ENCODE measurements around the gene NUF2. TPM values are rescaled to one million over a fixed set of nuclear protein-coding genes. Genes with fewer than 3 reads are reported as not detected.

Gene NUF2
- polyA plus RNA-seq, 3 donors = 0.12 to 0.37 TPM; not detected in 1

- H3K4me1 ChIP-seq (ENCODE audit: control insufficient read depth in 1 of 2, insufficient read depth in 2 of 2, low read length in 2 of 2) = no peaks in the 10 kb centered on the region
- H3K4me1 Mint-ChIP-seq = no peaks in the 10 kb centered on the region
- H3K9me3 ChIP-seq (replicated peaks in 1 of 2; ENCODE audit: control insufficient read depth in 1 of 2, insufficient read depth in 1 of 2, low read length in 2 of 2) = no peaks in the 10 kb centered on the region
- H3K4me3 ChIP-seq (replicated peaks in 1 of 3; ENCODE audit: low read depth in 2 of 3, low read length in 3 of 3) = no peak overlapping the region
- no peak overlapping the region for H3K9ac ChIP-seq (ENCODE audit: insufficient read depth, low read length, poor library complexity, severe bottlenecking)
- no peak overlapping the region for H3K27ac ChIP-seq (ENCODE audit: low read depth in 1 of 2, low read length in 2 of 2)
- no peak overlapping the region for H3K4me3 Mint-ChIP-seq
- H3K36me3 ChIP-seq (replicated peaks in 1 of 2; ENCODE audit: control insufficient read depth in 1 of 2, insufficient read depth in 2 of 2, low read length in 2 of 2) = peaks cover 0 to 11% of the 10 kb centered on the region in 2 donors
- H3K27me3 Mint-ChIP-seq (ENCODE audit: low read depth in 3 of 3) = peaks cover 0 to 6% (median 2%) of the 10 kb centered on the region in 3 donors
- H3K27ac Mint-ChIP-seq = no peak overlapping the region
- no peak overlapping the region for H3K4me2 ChIP-seq (replicated peaks; ENCODE audit: extremely low read depth, low read length, poor library complexity, severe bottlenecking)
- peaks cover 6 to 9% of the 10 kb centered on the region in 2 donors for H3K36me3 Mint-ChIP-seq
- no peak overlapping the region for H2AFZ ChIP-seq (ENCODE audit: insufficient read depth, low read depth, low read length, poor library complexity, severe bottlenecking)
- no CpG with 5 or more reads among the region's 5 CpGs for WGBS (ENCODE audit: insufficient coverage)
- DNase-seq = no peak
- peaks cover 0 to 7% of the 10 kb centered on the region in 2 donors for H3K27me3 ChIP-seq (ENCODE audit: control insufficient read depth in 2 of 2, insufficient read depth in 2 of 2, low read length in 2 of 2)
- H3K79me2 ChIP-seq (ENCODE audit: insufficient read depth, low read length) = no peaks in the 10 kb centered on the region
- no peaks in the 10 kb centered on the region for H3K9me3 Mint-ChIP-seq
- TF ChIP-seq CTCF (IDR thresholded peaks at IDR 0.05) = no peak
- intact Hi-C loops (cut with micrococcal nuclease) = no loop called here
- no peaks in the 10 kb centered on the region for H4K20me1 ChIP-seq (ENCODE audit: insufficient read depth, low read length)
Measured at GRCh38 chr1:163361123-163361934, 39.6 kb downstream of the NUF2 start.

- Mint-ChIP-seq H3K36me3 (no peaks in the 10 kb centered on the region), H3K27ac (no peak overlapping the region), H3K4me1 (no peaks in the 10 kb centered on the region), H3K9me3 (no peaks in the 10 kb centered on the region), H3K4me3 (no peak overlapping the region), H3K27me3 (ENCODE audit: low read depth in 3 of 3) (peaks cover 0 to 9% (median 2%) of the 10 kb centered on the region in 3 donors)
- Histone ChIP-seq H3K79me2 (ENCODE audit: insufficient read depth, low read length) (no peaks in the 10 kb centered on the region), H4K20me1 (ENCODE audit: insufficient read depth, low read length) (no peaks in the 10 kb centered on the region), H2AFZ (ENCODE audit: insufficient read depth, low read depth, low read length, poor library complexity, severe bottlenecking) (no peak overlapping the region), H3K4me2 (replicated peaks; ENCODE audit: extremely low read depth, low read length, poor library complexity, severe bottlenecking) (no peak overlapping the region), H3K9me3 (replicated peaks in 1 of 2; ENCODE audit: control insufficient read depth in 1 of 2, insufficient read depth in 1 of 2, low read length in 2 of 2) (no peaks in the 10 kb centered on the region), H3K4me3 (replicated peaks in 1 of 3; ENCODE audit: low read depth in 2 of 3, low read length in 3 of 3) (no peak overlapping the region), H3K9ac (ENCODE audit: insufficient read depth, low read length, poor library complexity, severe bottlenecking) (no peak overlapping the region), H3K27ac (ENCODE audit: low read depth in 1 of 2, low read length in 2 of 2) (no peak overlapping the region), H3K36me3 (replicated peaks in 1 of 2; ENCODE audit: control insufficient read depth in 1 of 2, insufficient read depth in 2 of 2, low read length in 2 of 2) (no peaks in the 10 kb centered on the region), H3K27me3 (ENCODE audit: control insufficient read depth in 2 of 2, insufficient read depth in 2 of 2, low read length in 2 of 2) (peaks cover 0 to 7% of the 10 kb centered on the region in 2 donors), H3K4me1 (ENCODE audit: control insufficient read depth in 1 of 2, insufficient read depth in 2 of 2, low read length in 2 of 2) (no peaks in the 10 kb centered on the region)
- no peak for DNase-seq
- WGBS (ENCODE audit: insufficient coverage) = no CpG with 5 or more reads among the region's 3 CpGs
- intact Hi-C loops (cut with micrococcal nuclease) = no loop called here
- no peak for TF ChIP-seq CTCF (IDR thresholded peaks at IDR 0.05)
Measured at GRCh38 chr1:163365186-163365585, 43.4 kb downstream of the NUF2 start.
